H1 (cell line): ENCODE measurements around the gene PPIL4. TPM values are rescaled to one million over a fixed set of nuclear protein-coding genes. Genes with fewer than 3 reads are reported as not detected.

Experiments
- CTCF ChIA-PET: fragments of 300-600 bp; sonication (Branson Sonifier 250); formaldehyde crosslinking; loops from one replicate; lab custom pipeline; 2021; ENCODE audit not compliant: partially characterized antibody; lab: Charles Lee
- POLR2A ChIA-PET: fragments of 300-600 bp; sonication (Branson Sonifier 250); formaldehyde crosslinking; loops from one replicate; lab custom pipeline; 2021; ENCODE audit warnings: inconsistent platforms; ENCODE audit not compliant: partially characterized antibody; lab: Charles Lee
- DNase-seq, 2 experiments: peaks; one replicate each; pipeline versions ENCODE4 v3.0.0 to v3.0.0-alpha.2; 2010 to 2022; ENCODE audit warnings: low spot score in 2 of 2, low read depth in 1 of 2, mixed read lengths in 1 of 2
- FAIRE-seq: peaks from 2 replicates; lab custom pipeline; 2011; peaks lifted over from hg19 to GRCh38; lab: Jason Lieb, UNC
- H2AFZ ChIP-seq: 2 replicates; pipeline ENCODE4 v1.8.1; 2012; ENCODE audit warnings: low read length, inconsistent platforms
- H2AK5ac ChIP-seq: 2 replicates; pipeline ENCODE4 v1.6.1; 2013; ENCODE audit warnings: low read depth, low read length
- H2BK120ac ChIP-seq: replicated peaks from 2 replicates; pipeline ENCODE3; 2013; ENCODE audit warnings: low read depth, low read length, inconsistent platforms
- H2BK12ac ChIP-seq: 2 replicates; pipeline ENCODE4 v1.6.1; 2013; ENCODE audit warnings: low read depth, low read length
- H2BK15ac ChIP-seq: 2 replicates; pipeline ENCODE4 v1.6.1; 2013; ENCODE audit warnings: low read length
- H2BK20ac ChIP-seq: 2 replicates; pipeline ENCODE4 v1.6.1; 2013; ENCODE audit warnings: low read length
- H2BK5ac ChIP-seq: 2 replicates; pipeline ENCODE4 v1.6.1; 2013; ENCODE audit warnings: low read depth, low read length
- H3K14ac ChIP-seq: 2 replicates; pipeline ENCODE4 v1.6.1; 2013; ENCODE audit warnings: inconsistent platforms; ENCODE audit not compliant: insufficient read length
- H3K18ac ChIP-seq: 2 replicates; pipeline ENCODE4 v1.6.1; 2013; ENCODE audit warnings: low read length; ENCODE audit errors: extremely low read depth
- H3K23ac ChIP-seq: 2 replicates; pipeline ENCODE4 v1.6.1; 2013; ENCODE audit warnings: inconsistent platforms; ENCODE audit not compliant: insufficient read length
- H3K23me2 ChIP-seq: 2 replicates; pipeline ENCODE4 v1.6.1; 2013; ENCODE audit warnings: low read depth, low read length
- H3K27ac ChIP-seq: 2 replicates; pipeline ENCODE4 v1.6.1; 2011; ENCODE audit warnings: low read depth, low read length, inconsistent platforms
- H3K27me3 ChIP-seq, 4 experiments: replicated peaks in 1 of 4; 1 replicate in 1 of 4; 2 replicates in 3 of 4; pipeline versions ENCODE4 v1.6.1 to v1.8.1; 2011 to 2013; ENCODE audit warnings: low read length in 3 of 4, mild to moderate bottlenecking in 3 of 4, inconsistent platforms in 2 of 4, mixed read lengths in 2 of 4, moderate library complexity in 1 of 4; ENCODE audit not compliant: control insufficient read depth in 3 of 4, insufficient read depth in 3 of 4; ENCODE audit errors: extremely low read depth in 1 of 4
- H3K36me3 ChIP-seq, 4 experiments: 2 replicates each; pipeline versions ENCODE4 v1.6.1 to v1.8.1; 2011 to 2013; ENCODE audit warnings: mild to moderate bottlenecking in 4 of 4, low read length in 3 of 4, moderate library complexity in 2 of 4, control low read depth in 1 of 4, inconsistent platforms in 1 of 4; ENCODE audit not compliant: insufficient read depth in 4 of 4, control insufficient read depth in 2 of 4
- H3K4ac ChIP-seq: replicated peaks from 2 replicates; pipeline ENCODE3; 2013; ENCODE audit warnings: low read length, low read depth, mixed read lengths, inconsistent platforms; ENCODE audit not compliant: insufficient read length
- H3K4me1 ChIP-seq, 4 experiments: replicated peaks in 1 of 4; 1 replicate in 1 of 4; 2 replicates in 3 of 4; pipeline versions ENCODE4 v1.6.1 to v1.8.1; 2011 to 2013; ENCODE audit warnings: low read length in 3 of 4, inconsistent platforms in 2 of 4, mixed read lengths in 1 of 4; ENCODE audit not compliant: insufficient read depth in 4 of 4, control insufficient read depth in 3 of 4
- H3K4me2 ChIP-seq, 2 experiments: 2 replicates each; pipeline versions ENCODE4 v1.6.1 to v1.8.1; 2011 to 2013; ENCODE audit warnings: low read depth in 2 of 2, low read length in 2 of 2, control low read depth in 1 of 2, inconsistent platforms in 1 of 2, mild to moderate bottlenecking in 1 of 2; ENCODE audit not compliant: insufficient read depth in 1 of 2
- H3K4me3 ChIP-seq, 4 experiments: fragments of 200-600, 300-600 bp in 1 of 4; sonication (generic), shearing (Covaris generic), sonication (Bioruptor Twin) in 1 of 4; 2 replicates each; pipeline versions ENCODE4 v1.5.1 to v1.8.1; 2011 to 2016; ENCODE audit warnings: low read length in 4 of 4, low read depth in 3 of 4, control low read depth in 2 of 4, inconsistent platforms in 2 of 4, mild to moderate bottlenecking in 2 of 4, mixed read lengths in 1 of 4, moderate library complexity in 1 of 4; ENCODE audit not compliant: insufficient read depth in 2 of 4; ENCODE audit errors: extremely low read depth in 1 of 4
- H3K56ac ChIP-seq: replicated peaks from 2 replicates; pipeline ENCODE3; 2013; ENCODE audit warnings: low read depth, mild to moderate bottlenecking, mixed read lengths, low read length, inconsistent platforms; ENCODE audit not compliant: insufficient read length
- H3K79me1 ChIP-seq: 2 replicates; pipeline ENCODE4 v1.6.1; 2013; ENCODE audit warnings: low read depth, low read length, control low read depth
- H3K79me2 ChIP-seq, 2 experiments: 2 replicates each; pipeline versions ENCODE4 v1.6.1 to v1.8.1; 2012 to 2013; ENCODE audit warnings: low read length in 2 of 2, mild to moderate bottlenecking in 2 of 2, inconsistent platforms in 1 of 2; ENCODE audit not compliant: insufficient read depth in 2 of 2, control insufficient read depth in 1 of 2
- H3K9ac ChIP-seq, 4 experiments: replicated peaks in 1 of 4; 1 replicate in 1 of 4; 2 replicates in 3 of 4; pipeline versions ENCODE4 v1.6.1 to v1.8.1; 2011 to 2013; ENCODE audit warnings: low read depth in 3 of 4, low read length in 3 of 4, control low read depth in 2 of 4, mild to moderate bottlenecking in 2 of 4, moderate library complexity in 2 of 4, inconsistent platforms in 1 of 4; ENCODE audit errors: extremely low read depth in 1 of 4
- H3K9me3 ChIP-seq, 2 experiments: 2 replicates each; pipeline versions ENCODE4 v1.6.1 to v1.8.1; 2012 to 2013; ENCODE audit warnings: mild to moderate bottlenecking in 2 of 2, moderate library complexity in 2 of 2, control low read depth in 1 of 2, inconsistent platforms in 1 of 2, low read depth in 1 of 2, low read length in 1 of 2, mixed read lengths in 1 of 2; ENCODE audit not compliant: insufficient read depth in 2 of 2
- H4K20me1 ChIP-seq, 2 experiments: replicated peaks in 1 of 2; 2 replicates each; pipeline versions ENCODE3 to v1.8.1; 2011 to 2013; ENCODE audit warnings: inconsistent platforms in 2 of 2, low read length in 2 of 2, mild to moderate bottlenecking in 1 of 2; ENCODE audit not compliant: insufficient read depth in 2 of 2, control insufficient read depth in 1 of 2
- H4K5ac ChIP-seq: 2 replicates; pipeline ENCODE4 v1.6.1; 2013; ENCODE audit warnings: low read length, low read depth, mixed read lengths, inconsistent platforms; ENCODE audit not compliant: insufficient read length
- H4K8ac ChIP-seq: 2 replicates; pipeline ENCODE4 v1.8.0; 2013; ENCODE audit warnings: mild to moderate bottlenecking, moderate library complexity, low read length, inconsistent platforms; ENCODE audit not compliant: insufficient read depth; ENCODE audit errors: extremely low read depth
- H4K91ac ChIP-seq: replicated peaks from 2 replicates; pipeline ENCODE3; 2013; ENCODE audit warnings: low read length, mixed read lengths, inconsistent platforms; ENCODE audit not compliant: insufficient read length
- ASH2L ChIP-seq: fragments of 200-600, 300-600 bp; sonication (generic); IDR thresholded peaks from one replicate; pipeline ENCODE4 v1.7.1; 2017; ENCODE audit warnings: low read length
- BCL11A ChIP-seq, 2 experiments: IDR thresholded peaks; one replicate each; pipeline ENCODE4 v1.6.1; 2011; ENCODE audit warnings: low read depth in 2 of 2, low read length in 2 of 2, mild to moderate bottlenecking in 2 of 2
- EP300 ChIP-seq, 2 experiments: IDR thresholded peaks; 1 replicate in 1 of 2; 2 replicates in 1 of 2; pipeline ENCODE4 v1.6.1; 2011 to 2012; ENCODE audit warnings: low read depth in 2 of 2, low read length in 2 of 2, mild to moderate bottlenecking in 2 of 2, borderline replicate concordance in 1 of 2, inconsistent platforms in 1 of 2, moderate library complexity in 1 of 2
- EZH2 ChIP-seq: fragments of 200-600 bp; sonication (generic); IDR thresholded peaks from 2 replicates; pipeline ENCODE4 v1.7.1; 2012; ENCODE audit warnings: low read depth, mild to moderate bottlenecking, moderate library complexity, low read length, inconsistent platforms; ENCODE audit not compliant: severe bottlenecking
- JUN ChIP-seq: IDR thresholded peaks from 2 replicates; pipeline ENCODE4 v1.6.1; 2011; ENCODE audit warnings: low read depth, mild to moderate bottlenecking, improper control_type of control experiment, low read length
- NANOG ChIP-seq: IDR thresholded peaks from 2 replicates; pipeline ENCODE4 v1.6.1; 2011; ENCODE audit warnings: low read length, low read depth, mild to moderate bottlenecking, inconsistent platforms; ENCODE audit not compliant: insufficient read depth, poor library complexity, severe bottlenecking
- NRF1 ChIP-seq: IDR thresholded peaks from 2 replicates; pipeline ENCODE4 v1.6.1; 2011; ENCODE audit warnings: mild to moderate bottlenecking, low read depth, low read length, improper control_type of control experiment
- SAP30 ChIP-seq: fragments of 300-600 bp; sonication (generic); IDR thresholded peaks from 2 replicates; pipeline ENCODE4 v1.7.1; 2012; ENCODE audit warnings: low read length, moderate library complexity, mild to moderate bottlenecking, inconsistent platforms; ENCODE audit not compliant: insufficient read depth, insufficient replicate concordance
- SP4 ChIP-seq: IDR thresholded peaks from 2 replicates; pipeline ENCODE4 v1.6.1; 2012; ENCODE audit warnings: low read length, inconsistent platforms
- SRF ChIP-seq: IDR thresholded peaks from 2 replicates; pipeline ENCODE4 v1.6.1; 2011; ENCODE audit warnings: mild to moderate bottlenecking, low read depth, low read length, moderate library complexity
- SUZ12 ChIP-seq: fragments of 200-600 bp; sonication (generic); IDR thresholded peaks from 2 replicates; pipeline ENCODE4 v1.6.1; 2012; ENCODE audit warnings: mild to moderate bottlenecking, inconsistent platforms, low read length, moderate library complexity, mixed read lengths
- ZNF274 ChIP-seq: IDR thresholded peaks from 2 replicates; pipeline ENCODE4 v1.7.0; 2012; ENCODE audit warnings: low read length, borderline replicate concordance; ENCODE audit errors: extremely low read depth
- WGBS, 2 experiments: shearing (Covaris generic) in 1 of 2; methylation state at CpG; one replicate each; pipeline versions ENCODE4 v1.1.6 to v1.1.7; 2013 to 2015; ENCODE audit warnings: low lambda C conversion rate in 2 of 2, mixed read lengths in 2 of 2, inconsistent platforms in 1 of 2, low coverage in 1 of 2, missing lambda C conversion rate in 1 of 2; ENCODE audit not compliant: insufficient replicate concordance in 2 of 2, insufficient coverage in 1 of 2, insufficient read length in 1 of 2; ENCODE audit errors: extremely low coverage in 1 of 2, missing lambda C conversion rate in 1 of 2; 5-methylcytosine and 5-hydroxymethylcytosine counted together
- polyA plus RNA-seq, 7 experiments: library from polyadenylated mRNA; depleted of rRNA in 3 of 7; stranded (reverse) in 5 of 7; unstranded in 2 of 7; fragments of >200 nt in 5 of 7; fragments of 200-250 nt in 2 of 7; gene quantifications; 1 replicate in 5 of 7; 2 replicates in 1 of 7; 4 replicates in 1 of 7; pipeline versions ENCODE4 v1.2.1 to v1.2.3, GENCODE V29; 2011 to 2013; ENCODE audit warnings: missing spikeins in 2 of 7, mixed read lengths in 2 of 7
- total RNA-seq: library from RNA; stranded (reverse); fragmentation: NEBNext Ultra II Directional; extraction: Animal tissue kit (Norgen Biotek cat#: 25700); gene quantifications from 2 replicates; pipeline ENCODE4 v1.2.1, GENCODE V29; 2021
- TF ChIP-seq, protein P1 (sequence below): IDR thresholded peaks from 2 replicates; pipeline ENCODE4 v1.6.1; 2012; ENCODE audit warnings: inconsistent platforms

PPIL4 gene
- total and polyA plus RNA-seq, 2 of the 8 experiments (the other 6 are each of a cell fraction or from before 2014, with no cell fraction given), result 2.0 to 33.2 TPM

DNA sequence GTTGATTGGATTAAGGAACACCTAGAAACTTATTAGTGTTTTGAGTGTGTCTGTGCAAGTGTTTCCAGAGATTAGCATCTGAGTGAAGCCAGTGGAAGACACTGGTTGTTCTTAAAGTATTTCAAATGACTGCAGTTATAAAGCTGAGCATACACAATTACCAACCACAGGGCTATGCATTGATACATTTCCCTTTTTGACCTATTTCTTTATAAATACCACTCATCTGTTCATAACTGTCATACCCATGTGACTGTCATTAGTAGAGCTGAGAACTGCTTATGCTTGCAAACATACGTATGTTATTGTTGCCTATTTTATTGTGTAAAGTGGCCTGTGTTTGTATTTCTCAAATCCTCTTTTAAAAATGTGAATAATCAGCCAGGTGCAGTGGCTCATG, 45.7 kb downstream of the PPIL4 start:
- no peaks in the 10 kb centered on the region for H3K23me2 ChIP-seq
- H3K4me1 ChIP-seq, result no peaks in the 10 kb centered on the region
- FAIRE-seq (no peak), DNase-seq (no peak)
- H2BK5ac ChIP-seq, result no peak overlapping the region
- no peak overlapping the region for H2BK15ac ChIP-seq
- POLR2A ChIA-PET, result interaction anchor here (1.9 kb wide), 1 partner anchor 13 kb away, joined by 5 read pairs; no protein-coding TSS in a partner anchor
- 94% methylated on average over 1 of the region's 1 CpG; no CpG with 5 or more reads in 1 of the 2 experiments for WGBS, 2 experiments
- no peak overlapping the region for H4K5ac ChIP-seq
- H2BK20ac ChIP-seq, result no peak overlapping the region
- H2AFZ ChIP-seq, result no peak overlapping the region
- no peak overlapping the region for H4K91ac ChIP-seq
- H3K79me2 ChIP-seq, result no peaks in the 10 kb centered on the region
- no peaks in the 10 kb centered on the region for H4K20me1 ChIP-seq
- H4K8ac ChIP-seq, result no peak overlapping the region
- H3K9me3 ChIP-seq, result no peaks in the 10 kb centered on the region
- H2BK120ac ChIP-seq, result no peak overlapping the region
- H3K56ac ChIP-seq, result no peak overlapping the region
- no peak overlapping the region for H3K23ac ChIP-seq
- H3K27ac ChIP-seq, result no peak overlapping the region
- H2AK5ac ChIP-seq, result no peak overlapping the region
- no peak overlapping the region for H3K4me2 ChIP-seq
- CTCF ChIA-PET, result interaction anchor here (1.4 kb wide), 1 partner anchor 53 kb away, joined by 3 read pairs; no protein-coding TSS in a partner anchor
- H3K4me3 ChIP-seq, result no peak overlapping the region
- no peak overlapping the region for H3K4ac ChIP-seq
- H3K36me3 ChIP-seq, result peaks cover 0 to 8% (median 0%) of the 10 kb centered on the region in 4 experiments; a peak in 1 of 8 replicates
- H3K79me1 ChIP-seq, result no peaks in the 10 kb centered on the region
- no peak overlapping the region for H3K14ac ChIP-seq
- H3K18ac ChIP-seq, result no peak overlapping the region
- H2BK12ac ChIP-seq, result no peak overlapping the region
- no peak overlapping the region for H3K9ac ChIP-seq
- no peaks in the 10 kb centered on the region for H3K27me3 ChIP-seq
- no peak for TF ChIP-seq SUZ12
- no peak for TF ChIP-seq ZNF274
- TF ChIP-seq, protein P1, sequence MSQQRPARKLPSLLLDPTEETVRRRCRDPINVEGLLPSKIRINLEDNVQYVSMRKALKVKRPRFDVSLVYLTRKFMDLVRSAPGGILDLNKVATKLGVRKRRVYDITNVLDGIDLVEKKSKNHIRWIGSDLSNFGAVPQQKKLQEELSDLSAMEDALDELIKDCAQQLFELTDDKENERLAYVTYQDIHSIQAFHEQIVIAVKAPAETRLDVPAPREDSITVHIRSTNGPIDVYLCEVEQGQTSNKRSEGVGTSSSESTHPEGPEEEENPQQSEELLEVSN, result no peak
- TF ChIP-seq ASH2L, result no peak
- no peak for TF ChIP-seq SP4
- TF ChIP-seq NANOG, result no peak
- TF ChIP-seq JUN, result no peak
- no peak for TF ChIP-seq SRF
- no peak for TF ChIP-seq BCL11A (IDR thresholded peaks at IDR 0.05; ENCODE audit: low read depth in 2 of 2, low read length in 2 of 2)
- TF ChIP-seq NRF1, result no peak
- TF ChIP-seq EZH2, result no peak
- TF ChIP-seq EP300 (IDR thresholded peaks at IDR 0.05; ENCODE audit: borderline replicate concordance in 1 of 2, low read depth in 2 of 2, low read length in 2 of 2), result no peak
- TF ChIP-seq SAP30, result no peak
